ENCODE data around the gene TMEM141.
A peak's percentile ranks its signal among the peaks of the same experiment; 100 is the strongest.

Gene TMEM141

GRCh38 chr9:136790640-136791515, at the start of gene TMEM141:
TSS of gene TMEM141 (plus strand) at chr9:136791344. CDS start at chr9:136791371, 27 bp downstream.
- no peak for TF ChIP-seq CTCF (conservative IDR thresholded peaks at IDR 0.05; ENCODE audit: low read depth)
- ChIA-PET POLR2A (ENCODE audit: low non-redundant PET) (interaction anchor here (0.5 to 0.6 kb wide), 2 partner anchors 13 to 95 kb away, joined by 3 read pairs; no protein-coding TSS in a partner anchor), CTCF (interaction anchor here (0.5 to 2.4 kb wide), 5 partner anchors 9 to 156 kb away, joined by 3 to 16 read pairs (median 3); partner anchors contain the start of gene RABL6)
- peak; percentile 100 for DNase-seq (ENCODE audit: low spot score)
- peak within 1 kb of the TSS; percentile 89 for H3K27ac ChIP-seq

- TF ChIP-seq CTCF (conservative IDR thresholded peaks at IDR 0.05; ENCODE audit: low read depth): no peak
- CTCF ChIA-PET: interaction anchor here (0.6 to 1.0 kb wide), 3 partner anchors 67 to 253 kb away, joined by 3 to 4 read pairs (median 3); no protein-coding TSS in a partner anchor
- H3K27ac ChIP-seq: no peak overlapping the region
- no peak for DNase-seq (ENCODE audit: low spot score)
- POLR2A ChIA-PET (ENCODE audit: low non-redundant PET): interaction anchor here (0.5 to 1.0 kb wide), 2 partner anchors 14 to 317 kb away, joined by 3 to 4 read pairs; no protein-coding TSS in a partner anchor
Observed at GRCh38 chr9:136741883-136742571, 49.1 kb upstream of the TMEM141 start.

GRCh38 chr9:136742591-136743391, 48.4 kb upstream of the TMEM141 start, which contains the start of gene LCN10:
TSS of gene LCN10 (minus strand) at chr9:136742940. CDS start at chr9:136742903, 37 bp downstream.
- POLR2A ChIA-PET (ENCODE audit: low non-redundant PET): no interaction called here
- CTCF ChIA-PET: interaction anchor here (0.6 to 1.0 kb wide), 3 partner anchors 13 to 71 kb away, joined by 3 to 4 read pairs (median 3); no protein-coding TSS in a partner anchor

GRCh38 chr9:136743639-136744211, 47.4 kb upstream of the TMEM141 start:
- POLR2A ChIA-PET (ENCODE audit: low non-redundant PET): no interaction called here
- TF ChIP-seq CTCF (conservative IDR thresholded peaks at IDR 0.05; ENCODE audit: low read depth): no peak
- CTCF ChIA-PET: interaction anchor here (0.6 kb wide), 2 partner anchors 14 to 325 kb away, joined by 3 to 4 read pairs; no protein-coding TSS in a partner anchor
- DNase-seq (ENCODE audit: low spot score): no peak
- no peak overlapping the region for H3K27ac ChIP-seq

More at GRCh38 chr9:136742591-136743391, 48.4 kb upstream of the TMEM141 start, which contains the start of gene LCN10:
- DNase-seq (ENCODE audit: low spot score): no peak
- H3K27ac ChIP-seq: no peak within 1 kb of the TSS
- peak; percentile 64 for TF ChIP-seq CTCF (conservative IDR thresholded peaks at IDR 0.05; ENCODE audit: low read depth)

GRCh38 chr9:136744773-136745172, 46.4 kb upstream of the TMEM141 start:
- no peak for TF ChIP-seq CTCF (conservative IDR thresholded peaks at IDR 0.05; ENCODE audit: low read depth)
- DNase-seq (ENCODE audit: low spot score): no peak
- POLR2A ChIA-PET (ENCODE audit: low non-redundant PET): no interaction called here
- no peak overlapping the region for H3K27ac ChIP-seq
- CTCF ChIA-PET: interaction anchor here (0.5 to 0.8 kb wide), 3 partner anchors 25 to 381 kb away, joined by 3 to 5 read pairs (median 4); partner anchors contain the start of gene DNLZ
